DMS79 treated with DMSO at 0.1 percent for 48 hours (cell line): ENCODE data around the gene DOC2A.

Experiments
- DNase-seq: peaks from one replicate; lab custom pipeline; 2025; lab: John Stamatoyannopoulos, UW

The DOC2A gene

DNA sequence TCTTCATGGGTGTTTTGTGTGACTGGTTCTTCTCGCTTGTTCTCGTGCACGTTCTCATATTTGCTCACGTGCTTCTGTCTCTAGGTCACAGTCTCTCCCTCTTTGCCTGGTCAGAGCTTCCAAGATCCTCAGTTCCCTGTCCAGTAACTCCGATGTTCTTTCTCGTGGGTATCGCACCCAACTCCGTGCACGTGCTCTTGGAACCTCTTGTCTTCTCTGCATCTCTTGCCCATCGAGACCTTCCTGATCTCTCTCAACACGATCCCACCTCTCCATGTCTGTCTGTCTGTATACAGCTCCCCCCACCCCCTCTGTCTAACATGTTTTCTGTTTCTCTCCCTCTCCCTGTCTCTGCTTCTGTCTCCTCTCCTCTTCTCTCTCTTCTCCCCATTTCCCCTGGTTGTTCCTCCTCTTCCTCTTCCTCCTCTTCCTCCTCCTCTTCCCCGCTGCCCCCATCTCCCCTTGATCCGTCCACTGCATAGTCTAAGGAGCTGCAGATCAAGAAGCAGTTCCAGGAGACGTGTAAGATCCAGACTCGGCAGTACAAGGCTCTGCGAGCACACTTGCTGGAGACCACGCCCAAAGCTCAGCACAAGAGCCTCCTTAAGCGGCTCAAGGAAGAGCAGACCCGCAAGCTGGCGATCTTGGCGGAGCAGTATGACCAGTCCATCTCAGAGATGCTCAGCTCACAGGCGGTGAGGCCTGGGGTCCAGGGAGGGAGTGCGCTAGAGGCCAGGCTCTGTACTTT, 21.5 kb downstream of the DOC2A start:
- DNase-seq = no peak

DNA sequence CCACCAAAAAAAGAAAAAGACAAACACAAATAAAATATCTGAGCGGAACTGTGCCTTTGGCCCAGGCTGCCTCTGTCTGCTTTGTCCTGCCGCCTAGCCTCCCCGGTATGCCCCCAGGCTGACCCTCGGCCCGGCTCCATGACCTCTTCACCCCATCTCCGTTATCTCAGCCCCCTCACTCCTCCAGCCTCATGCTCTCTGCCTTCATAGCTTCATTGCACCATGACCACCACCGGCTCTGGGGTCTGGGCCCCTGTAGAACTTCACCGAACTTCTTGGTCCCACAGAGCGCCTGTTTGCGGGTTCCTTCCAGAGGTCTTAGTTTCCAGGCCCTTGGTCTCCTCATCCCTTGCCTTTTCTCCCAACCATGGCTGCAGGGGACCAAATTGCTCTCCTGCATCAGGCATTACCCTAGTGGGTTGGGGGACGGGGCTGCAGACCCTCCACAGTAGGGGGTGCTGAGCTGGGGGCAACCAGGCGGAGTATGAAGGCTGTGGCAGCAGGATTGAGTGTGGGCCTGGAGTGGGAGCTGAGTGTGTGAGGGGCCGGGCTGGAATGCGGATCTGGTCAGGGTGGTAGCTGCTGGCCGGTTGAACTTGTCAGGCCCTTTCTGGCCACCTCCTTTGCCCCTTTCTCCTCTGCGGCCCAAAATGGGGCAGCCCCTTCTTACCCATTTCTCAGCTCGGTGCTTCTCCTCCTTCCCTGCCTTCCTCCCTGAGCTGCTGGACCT, 22.3 kb downstream of the DOC2A start:
- DNase-seq = no peak

DNA sequence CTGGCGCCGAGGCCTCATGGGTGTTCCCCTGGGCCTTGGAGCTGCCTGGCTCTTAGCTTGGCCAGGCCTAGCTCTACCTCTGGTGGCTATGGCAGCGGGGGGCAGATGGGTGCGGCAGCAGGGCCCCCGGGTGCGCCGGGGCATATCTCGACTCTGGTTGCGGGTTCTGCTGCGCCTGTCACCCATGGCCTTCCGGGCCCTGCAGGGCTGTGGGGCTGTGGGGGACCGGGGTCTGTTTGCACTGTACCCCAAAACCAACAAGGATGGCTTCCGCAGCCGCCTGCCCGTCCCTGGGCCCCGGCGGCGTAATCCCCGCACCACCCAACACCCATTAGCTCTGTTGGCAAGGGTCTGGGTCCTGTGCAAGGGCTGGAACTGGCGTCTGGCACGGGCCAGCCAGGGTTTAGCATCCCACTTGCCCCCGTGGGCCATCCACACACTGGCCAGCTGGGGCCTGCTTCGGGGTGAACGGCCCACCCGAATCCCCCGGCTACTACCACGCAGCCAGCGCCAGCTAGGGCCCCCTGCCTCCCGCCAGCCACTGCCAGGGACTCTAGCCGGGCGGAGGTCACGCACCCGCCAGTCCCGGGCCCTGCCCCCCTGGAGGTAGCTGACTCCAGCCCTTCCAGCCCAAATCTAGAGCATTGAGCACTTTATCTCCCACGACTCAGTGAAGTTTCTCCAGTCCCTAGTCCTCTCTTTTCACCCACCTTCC, 23.3 kb downstream of the DOC2A start:
- no peak for DNase-seq

DNA sequence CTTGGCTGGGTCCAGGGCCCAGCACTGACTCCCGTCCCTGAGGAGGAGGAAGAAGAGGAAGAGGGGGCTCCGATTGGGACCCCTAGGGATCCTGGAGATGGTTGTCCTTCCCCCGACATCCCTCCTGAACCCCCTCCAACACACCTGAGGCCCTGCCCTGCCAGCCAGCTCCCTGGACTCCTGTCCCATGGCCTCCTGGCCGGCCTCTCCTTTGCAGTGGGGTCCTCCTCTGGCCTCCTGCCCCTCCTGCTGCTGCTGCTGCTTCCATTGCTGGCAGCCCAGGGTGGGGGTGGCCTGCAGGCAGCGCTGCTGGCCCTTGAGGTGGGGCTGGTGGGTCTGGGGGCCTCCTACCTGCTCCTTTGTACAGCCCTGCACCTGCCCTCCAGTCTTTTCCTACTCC, 23.9 kb downstream of the DOC2A start:
- DNase-seq = no peak

DNA sequence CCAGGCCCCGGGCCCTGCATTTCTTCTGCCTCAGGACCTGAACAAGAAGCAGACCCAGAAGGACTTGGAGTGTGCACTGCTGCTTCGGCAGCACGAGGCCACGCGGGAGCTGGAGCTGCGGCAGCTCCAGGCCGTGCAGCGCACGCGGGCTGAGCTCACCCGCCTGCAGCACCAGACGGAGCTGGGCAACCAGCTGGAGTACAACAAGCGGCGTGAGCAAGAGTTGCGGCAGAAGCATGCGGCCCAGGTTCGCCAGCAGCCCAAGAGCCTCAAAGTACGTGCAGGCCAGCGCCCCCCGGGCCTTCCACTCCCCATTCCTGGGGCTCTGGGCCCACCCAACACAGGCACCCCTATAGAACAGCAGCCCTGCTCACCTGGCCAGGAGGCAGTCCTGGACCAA, 24.6 kb downstream of the DOC2A start:
- DNase-seq = no peak

DNA sequence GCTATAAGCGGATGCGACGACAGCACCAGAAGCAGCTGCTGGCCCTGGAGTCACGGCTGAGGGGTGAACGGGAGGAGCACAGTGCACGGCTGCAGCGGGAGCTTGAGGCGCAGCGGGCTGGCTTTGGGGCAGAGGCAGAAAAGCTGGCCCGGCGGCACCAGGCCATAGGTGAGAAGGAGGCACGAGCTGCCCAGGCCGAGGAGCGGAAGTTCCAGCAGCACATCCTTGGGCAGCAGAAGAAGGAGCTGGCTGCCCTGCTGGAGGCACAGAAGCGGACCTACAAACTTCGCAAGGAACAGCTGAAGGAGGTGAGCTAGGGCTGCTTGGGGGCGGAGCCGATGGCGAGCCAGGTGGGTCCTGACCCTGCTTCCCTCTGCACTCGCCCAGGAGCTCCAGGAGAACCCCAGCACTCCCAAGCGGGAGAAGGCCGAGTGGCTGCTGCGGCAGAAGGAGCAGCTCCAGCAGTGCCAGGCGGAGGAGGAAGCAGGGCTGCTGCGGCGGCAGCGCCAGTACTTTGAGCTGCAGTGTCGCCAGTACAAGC, 25.5 kb downstream of the DOC2A start:
- DNase-seq = no peak

DNA sequence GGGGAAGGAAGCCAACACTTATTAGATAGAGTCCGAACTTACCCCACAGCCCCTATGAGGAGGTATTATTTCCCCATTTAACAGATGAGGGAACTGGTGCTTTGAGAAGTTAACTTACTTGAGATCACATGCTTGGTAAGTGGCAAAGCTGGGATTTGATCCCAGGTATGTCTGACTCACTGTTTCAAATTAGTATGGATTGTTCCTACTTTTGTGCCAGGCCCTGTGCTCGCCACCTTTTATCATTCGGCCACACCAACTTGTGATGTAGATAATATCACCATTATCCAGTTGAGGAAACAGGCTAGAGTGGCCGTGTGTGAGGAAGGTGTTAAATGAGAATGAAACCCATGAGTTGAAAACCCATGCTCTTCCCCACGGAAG, 26.1 kb downstream of the DOC2A start:
- DNase-seq = no peak

DNA sequence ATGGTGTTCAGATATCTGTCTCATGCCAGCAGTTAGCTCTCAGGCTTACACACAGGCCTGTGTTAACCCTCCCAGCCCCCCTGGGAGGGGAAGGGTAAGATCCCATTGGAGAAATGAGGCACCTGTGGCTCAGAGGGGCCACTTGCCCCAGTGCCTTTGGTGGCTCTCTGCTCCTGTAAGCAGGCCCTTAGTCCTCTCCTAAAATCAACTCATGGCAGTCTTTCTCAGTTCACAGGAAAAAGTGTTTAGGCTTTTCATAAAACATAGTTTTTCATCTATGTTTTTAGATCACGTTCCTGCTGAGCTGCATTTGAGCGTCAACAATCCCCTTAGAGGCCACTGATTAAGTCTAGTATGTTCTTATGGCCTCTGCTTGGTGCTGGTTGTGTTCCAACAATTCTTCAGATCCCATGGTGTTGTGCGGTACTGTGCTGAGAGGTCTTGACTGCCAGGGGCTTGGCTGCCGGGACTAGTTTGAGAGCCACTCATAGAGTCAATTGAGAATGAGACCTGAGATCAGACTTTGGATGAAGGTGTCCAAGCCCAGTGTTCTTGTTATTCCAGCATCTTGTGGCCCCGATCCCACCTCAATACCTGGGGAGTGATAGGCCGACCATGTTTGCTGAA, 26.6 kb downstream of the DOC2A start:
- DNase-seq = peak; percentile 38

DNA sequence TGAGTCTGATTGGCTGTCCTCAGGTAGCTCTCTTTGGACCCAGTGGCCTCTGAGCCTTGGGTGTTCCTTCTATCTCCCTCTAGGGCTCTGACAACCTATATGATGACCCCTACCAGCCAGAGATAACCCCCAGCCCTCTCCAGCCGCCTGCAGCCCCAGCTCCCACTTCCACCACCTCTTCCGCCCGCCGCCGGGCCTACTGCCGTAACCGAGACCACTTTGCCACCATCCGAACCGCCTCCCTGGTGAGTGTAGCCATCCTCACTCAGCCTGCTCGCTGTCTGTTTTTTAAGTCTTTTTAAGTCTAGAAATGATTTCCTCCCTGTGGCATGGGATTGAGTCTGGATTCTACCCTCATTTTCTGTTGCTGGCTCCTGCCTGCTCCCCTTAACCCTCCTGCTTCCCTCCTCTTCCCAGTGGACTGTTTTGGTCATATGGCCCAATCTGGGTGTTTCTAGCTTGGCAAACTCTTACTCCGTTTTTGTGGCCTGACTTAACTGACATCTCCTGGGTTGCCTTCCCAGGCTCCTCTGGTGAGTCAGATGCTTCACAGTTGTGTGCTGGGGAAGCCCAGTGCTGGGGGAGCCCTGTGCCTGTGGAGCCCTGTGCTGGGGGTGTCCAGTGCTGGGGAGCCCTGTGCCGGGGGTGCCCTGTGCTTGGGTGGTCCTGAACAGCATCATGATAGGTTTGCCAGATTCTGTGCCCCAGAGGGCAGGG, 27.2 kb downstream of the DOC2A start:
- DNase-seq = no peak

DNA sequence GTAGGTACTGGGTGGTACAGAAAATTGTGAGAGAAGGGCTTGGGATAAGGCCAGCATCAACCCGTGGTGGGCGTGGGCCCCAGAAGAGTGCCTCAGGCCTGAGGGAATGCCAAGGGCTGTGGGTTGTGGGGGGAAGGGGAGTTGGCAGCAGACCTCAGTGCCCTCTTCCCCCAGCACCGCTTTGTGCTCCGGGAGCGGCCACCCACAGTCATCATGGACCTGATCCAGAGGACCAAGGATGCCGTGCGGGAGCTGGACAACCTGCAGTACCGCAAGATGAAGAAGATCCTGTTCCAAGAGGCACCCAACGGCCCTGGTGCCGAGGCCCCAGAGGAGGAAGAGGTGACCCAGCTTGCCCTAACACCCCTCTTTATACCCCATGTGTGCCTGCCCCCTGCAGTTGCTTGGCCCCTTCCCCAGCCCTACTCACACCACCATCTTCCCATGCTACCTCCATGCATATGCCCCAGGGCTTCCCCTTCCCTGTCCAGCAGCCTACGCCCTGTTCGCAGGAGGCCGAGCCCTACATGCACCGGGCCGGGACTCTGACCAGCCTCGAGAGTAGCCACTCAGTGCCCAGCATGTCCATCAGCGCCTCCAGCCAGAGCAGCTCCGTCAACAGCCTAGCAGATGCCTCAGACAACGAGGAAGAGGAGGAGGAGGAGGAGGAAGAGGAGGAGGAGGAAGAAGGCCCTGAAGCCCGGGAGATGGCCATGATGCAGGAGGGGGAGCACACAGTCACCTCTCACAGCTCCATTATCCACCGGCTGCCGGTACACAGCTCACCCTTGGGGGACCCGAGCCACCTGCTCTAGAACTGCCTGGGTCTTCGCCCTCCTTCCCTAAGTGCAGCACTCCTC, 28.0 kb downstream of the DOC2A start:
- no peak for DNase-seq

DNA sequence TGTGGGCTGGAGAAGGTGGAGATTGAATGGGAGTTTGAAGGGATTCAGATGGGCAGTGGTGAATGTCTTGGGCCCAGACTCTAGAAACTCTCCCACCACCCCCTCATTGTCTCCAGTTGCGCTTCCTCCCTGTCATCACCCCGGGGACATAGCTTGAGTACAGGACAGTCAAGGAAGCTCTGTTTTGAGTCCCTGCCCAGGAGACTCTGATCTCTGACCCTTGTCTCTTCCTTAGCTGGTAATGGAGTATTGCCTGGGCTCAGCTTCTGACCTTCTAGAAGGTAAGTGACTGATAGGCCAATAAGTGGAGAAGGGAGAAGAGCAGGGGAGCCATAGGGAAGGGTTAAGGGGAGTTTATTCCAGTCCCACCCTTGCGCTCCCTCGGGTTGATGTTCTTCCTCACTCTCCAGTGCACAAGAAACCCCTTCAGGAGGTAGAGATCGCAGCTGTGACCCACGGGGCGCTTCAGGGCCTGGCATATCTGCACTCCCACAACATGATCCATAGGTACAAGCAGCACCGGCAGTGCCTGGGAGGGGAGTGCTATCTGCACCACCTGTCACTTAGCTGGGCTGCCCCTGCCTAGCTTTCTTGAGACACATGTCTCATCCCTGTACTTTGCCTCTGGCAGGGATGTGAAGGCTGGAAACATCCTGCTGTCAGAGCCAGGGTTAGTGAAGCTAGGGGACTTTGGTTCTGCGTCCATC, 32.1 kb downstream of the DOC2A start:
- no peak for DNase-seq

DNA sequence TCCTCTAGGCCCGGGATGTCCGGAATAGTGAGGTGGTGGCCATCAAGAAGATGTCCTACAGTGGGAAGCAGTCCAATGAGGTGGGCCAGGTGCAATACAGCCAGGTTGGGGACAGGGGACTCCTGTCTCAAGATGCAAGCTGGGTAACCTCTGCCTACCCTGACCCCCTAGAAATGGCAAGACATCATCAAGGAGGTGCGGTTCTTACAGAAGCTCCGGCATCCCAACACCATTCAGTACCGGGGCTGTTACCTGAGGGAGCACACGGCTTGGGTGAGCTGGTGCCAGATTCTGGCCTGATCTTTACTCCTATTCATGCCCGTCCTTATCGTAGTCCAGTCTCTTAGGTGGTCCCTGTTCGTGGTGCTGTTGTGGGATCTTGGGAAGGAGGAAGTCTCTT, 32.7 kb downstream of the DOC2A start:
- DNase-seq = no peak

DNA sequence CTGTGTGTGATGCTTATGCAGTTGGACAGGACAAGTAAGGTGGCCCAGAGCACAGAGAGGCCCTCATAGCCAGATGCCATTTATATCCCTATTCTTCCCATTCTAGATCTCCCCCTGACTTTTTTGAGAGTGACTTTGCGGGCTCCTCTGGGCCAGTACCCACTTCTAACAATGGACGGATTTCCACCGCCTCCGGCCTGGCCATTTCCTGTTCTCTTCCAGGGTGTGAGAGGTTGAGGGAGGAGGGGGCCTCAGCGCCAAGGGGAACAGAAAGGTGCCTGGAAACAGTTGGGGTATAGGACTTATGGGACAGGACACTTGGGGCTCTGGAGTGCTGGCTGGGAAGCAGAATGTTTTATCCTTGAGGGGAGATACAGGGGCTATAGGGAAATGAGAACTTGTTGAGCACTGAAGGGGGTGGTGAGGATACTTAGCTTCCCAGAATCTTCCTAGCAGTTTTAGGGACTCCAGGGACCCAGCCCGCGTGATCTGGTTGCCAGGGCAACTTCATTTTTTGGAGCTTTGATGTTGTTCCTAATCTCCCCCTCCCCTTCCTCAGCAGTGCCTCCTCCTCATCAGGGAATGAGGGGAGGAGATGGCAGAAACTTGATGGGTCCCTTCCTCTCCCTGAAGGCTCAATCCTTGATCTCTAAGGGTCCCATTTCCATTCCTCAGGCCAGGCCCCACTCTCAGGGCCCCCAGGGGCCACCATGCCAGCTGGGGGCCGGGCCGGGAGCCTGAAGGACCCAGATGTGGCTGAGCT, 33.6 kb downstream of the DOC2A start:
- no peak for DNase-seq

DNA sequence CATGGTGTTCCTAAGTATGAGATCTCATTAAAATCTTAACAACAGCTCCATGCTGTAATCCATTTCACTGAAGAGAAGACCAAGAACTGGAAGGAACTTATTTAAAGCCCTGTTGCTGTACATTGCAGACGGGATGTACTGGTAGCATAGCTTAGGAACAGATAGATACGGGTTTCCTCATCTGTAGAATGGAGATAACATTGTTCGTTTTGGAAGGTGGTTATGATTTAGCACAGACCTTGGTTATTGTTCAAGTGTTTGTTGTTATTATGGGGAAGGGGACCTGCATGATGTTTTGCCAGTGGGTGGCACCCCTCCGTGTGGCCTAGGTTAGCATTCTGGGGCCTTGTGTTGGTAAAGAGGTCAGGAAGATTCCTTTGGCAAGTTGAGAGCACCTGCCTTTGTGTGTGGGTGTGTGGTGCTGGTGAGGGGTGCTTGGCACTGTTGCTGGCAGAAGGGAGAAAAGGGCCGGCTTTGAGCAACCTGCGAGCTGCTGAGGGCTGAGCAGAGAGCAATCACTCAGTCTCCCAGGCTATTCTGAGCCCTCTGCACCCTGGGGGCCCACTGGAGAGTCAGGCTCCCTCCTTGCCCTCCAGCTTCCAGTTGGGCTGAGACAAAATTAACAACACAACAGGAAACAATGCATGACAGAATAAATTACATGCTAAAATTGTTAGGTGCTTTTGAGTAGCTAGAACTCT, 34.9 kb downstream of the DOC2A start:
- DNase-seq = peak; percentile 4

DNA sequence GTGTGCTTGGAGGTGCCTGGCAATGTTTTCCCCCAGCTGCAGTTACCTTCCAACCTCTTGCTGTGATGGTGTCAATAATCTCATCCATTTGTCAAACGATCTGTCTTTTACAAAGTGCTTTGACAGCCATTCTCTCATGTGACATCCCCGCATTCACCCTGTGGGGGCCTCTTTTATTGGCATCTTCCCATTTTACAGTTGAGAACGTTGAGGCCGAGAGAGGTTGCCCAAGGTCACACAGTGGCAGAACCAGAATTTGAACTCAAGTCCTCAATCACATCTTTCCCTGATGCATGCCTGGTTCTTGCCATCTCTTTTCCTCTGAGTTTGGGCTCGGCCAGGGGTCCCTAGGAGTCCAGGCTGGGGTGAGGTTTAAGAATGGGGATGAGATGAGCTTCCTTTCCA, 35.7 kb downstream of the DOC2A start:
- no peak for DNase-seq

DNA sequence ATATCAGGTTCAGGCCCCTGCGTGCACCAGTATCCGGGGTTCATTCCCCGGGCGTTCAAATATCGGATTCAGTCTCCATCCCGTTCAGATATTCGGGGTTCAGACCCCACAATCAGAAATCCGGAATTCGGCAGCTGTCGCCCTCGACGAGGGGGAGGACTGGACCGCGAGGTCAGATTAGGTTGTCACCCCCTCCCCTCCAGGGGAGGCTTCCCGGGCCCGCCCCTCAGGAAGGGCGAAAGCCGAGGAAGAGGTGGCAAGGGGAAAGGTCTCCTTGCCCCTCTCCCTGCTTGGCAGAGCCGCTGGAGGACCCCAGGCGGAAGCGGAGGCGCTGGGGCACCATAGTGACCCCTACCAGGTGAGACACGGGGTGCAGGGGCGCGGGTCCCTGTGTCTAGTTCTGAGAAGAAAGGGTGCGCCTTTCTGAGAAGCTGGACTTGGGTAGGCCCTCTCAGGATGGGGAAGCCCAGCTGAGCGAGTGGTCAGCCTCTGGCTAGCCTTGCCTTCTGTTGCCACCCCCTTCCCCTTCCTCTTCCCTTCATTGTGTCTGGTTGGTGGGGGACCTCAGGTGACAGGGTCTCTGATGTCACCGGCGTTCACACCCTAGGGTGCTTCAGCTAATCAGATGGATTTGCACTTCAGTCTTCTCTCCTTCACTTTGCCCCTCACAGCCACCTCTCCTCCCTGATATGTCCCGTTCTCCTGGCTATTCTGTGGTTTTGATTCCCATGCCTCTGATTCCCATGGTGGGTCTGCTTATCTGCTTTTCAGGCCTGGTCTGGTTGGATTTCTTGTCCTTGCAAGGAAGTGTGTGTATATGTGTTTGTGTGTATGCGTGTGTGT, 36.3 kb downstream of the DOC2A start:
- peak; percentile 5 for DNase-seq

DNA sequence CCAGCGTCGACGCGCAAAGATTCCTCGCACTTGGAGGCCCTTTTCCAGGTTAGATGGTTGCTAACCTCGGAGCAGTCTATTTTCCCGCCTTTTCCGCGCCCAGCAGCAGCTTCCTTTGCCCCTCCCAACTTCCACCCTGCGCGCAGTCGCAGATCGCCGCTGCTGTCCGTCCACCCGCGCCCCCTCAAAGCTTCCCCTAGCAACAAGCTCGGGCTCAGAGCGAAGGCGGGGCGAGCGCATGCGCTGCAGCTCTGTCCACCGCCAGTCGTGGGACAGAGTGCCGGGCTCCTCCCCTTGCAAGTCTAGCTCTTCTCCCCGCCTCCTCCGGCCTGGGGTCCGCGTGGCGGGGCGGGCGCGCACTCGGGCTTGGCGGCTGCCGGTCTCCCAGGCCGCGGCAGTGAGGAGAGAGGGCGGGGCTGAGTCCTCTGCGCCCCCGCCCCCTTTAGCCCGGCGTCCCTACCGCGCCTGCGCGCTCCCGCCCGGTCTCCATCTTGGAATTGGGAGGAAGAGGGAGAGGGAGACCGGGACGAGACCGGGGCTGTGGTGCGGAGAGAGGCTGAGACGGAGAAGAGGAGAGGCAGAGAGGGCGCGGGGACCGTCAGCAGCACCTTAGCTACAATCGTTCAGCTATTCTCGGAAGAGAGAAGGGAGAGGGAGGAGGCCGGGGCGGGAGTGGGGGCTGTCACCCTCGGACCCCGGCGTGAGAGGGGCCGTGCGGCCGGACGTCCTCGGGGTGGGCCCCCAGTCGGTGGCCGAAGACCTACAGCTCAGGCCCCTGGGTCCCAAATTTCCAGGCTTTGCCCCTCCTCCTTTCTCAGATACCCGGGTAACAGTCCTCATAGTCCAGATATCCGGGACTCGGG, 37.2 kb downstream of the DOC2A start, which contains the start of gene TAOK2:
TAOK2 (plus strand) TSS at position 485 of the 863 bp plus-strand sequence. CDS start 3,905 bp downstream, outside the sequence.
- DNase-seq = peak; percentile 95
